Ishikawa (cell line): ENCODE results near the gene KRT71.
A peak's percentile ranks its signal among the peaks of the same experiment; 100 is the strongest.

Experiments used
- CEBPB ChIP-seq: IDR thresholded peaks from 2 replicates; pipeline ENCODE4 v1.6.1; 2012
- CREB1 ChIP-seq: IDR thresholded peaks from 2 replicates; pipeline ENCODE4 v1.6.1; 2012; ENCODE audit warnings: low read depth
- EGR1 ChIP-seq: IDR thresholded peaks from 2 replicates; pipeline ENCODE4 v1.6.1; 2012
- EP300 ChIP-seq: IDR thresholded peaks from 2 replicates; pipeline ENCODE4 v1.6.1; 2012; ENCODE audit warnings: borderline replicate concordance
- FOXM1 ChIP-seq: IDR thresholded peaks from 2 replicates; pipeline ENCODE4 v1.6.1; 2012; ENCODE audit warnings: low read depth, borderline replicate concordance
- NFIC ChIP-seq: IDR thresholded peaks from 2 replicates; pipeline ENCODE4 v1.6.1; 2012
- RAD21 ChIP-seq: IDR thresholded peaks from 2 replicates; pipeline ENCODE4 v1.6.1; 2012; ENCODE audit warnings: low read depth
- REST ChIP-seq: IDR thresholded peaks from 2 replicates; pipeline ENCODE4 v1.6.1; 2012; ENCODE audit warnings: low read depth, mild to moderate bottlenecking
- TAF1 ChIP-seq: IDR thresholded peaks from 2 replicates; pipeline ENCODE4 v1.6.1; 2012; ENCODE audit warnings: low read depth, mild to moderate bottlenecking
- TCF12 ChIP-seq: IDR thresholded peaks from 2 replicates; pipeline ENCODE4 v1.6.1; 2012; ENCODE audit warnings: low read depth
- TEAD4 ChIP-seq: IDR thresholded peaks from 2 replicates; pipeline ENCODE4 v1.6.1; 2012
- USF1 ChIP-seq: IDR thresholded peaks from 2 replicates; pipeline ENCODE4 v1.6.1; 2012
- YY1 ChIP-seq: IDR thresholded peaks from 2 replicates; pipeline ENCODE4 v1.6.1; 2012; ENCODE audit warnings: low read depth
- ZBTB7A ChIP-seq: IDR thresholded peaks from 2 replicates; pipeline ENCODE4 v1.6.1; 2012; ENCODE audit warnings: low read depth
- TF ChIP-seq, protein P1 (sequence below): IDR thresholded peaks from 2 replicates; pipeline ENCODE4 v1.6.1; 2012

Gene KRT71

GRCh38 chr12:52598966-52599365 is 46.0 kb upstream of the KRT71 start:
- TF ChIP-seq NFIC (no peak), ZBTB7A (no peak), RAD21 (no peak), EGR1 (no peak), FOXM1 (no peak), TCF12 (no peak), USF1 (no peak), YY1 (no peak), CEBPB (no peak), TEAD4 (no peak), EP300 (no peak), TAF1 (no peak), CREB1 (no peak)
- TF ChIP-seq, protein P1, sequence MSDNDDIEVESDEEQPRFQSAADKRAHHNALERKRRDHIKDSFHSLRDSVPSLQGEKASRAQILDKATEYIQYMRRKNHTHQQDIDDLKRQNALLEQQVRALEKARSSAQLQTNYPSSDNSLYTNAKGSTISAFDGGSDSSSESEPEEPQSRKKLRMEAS = no peak

DNA sequence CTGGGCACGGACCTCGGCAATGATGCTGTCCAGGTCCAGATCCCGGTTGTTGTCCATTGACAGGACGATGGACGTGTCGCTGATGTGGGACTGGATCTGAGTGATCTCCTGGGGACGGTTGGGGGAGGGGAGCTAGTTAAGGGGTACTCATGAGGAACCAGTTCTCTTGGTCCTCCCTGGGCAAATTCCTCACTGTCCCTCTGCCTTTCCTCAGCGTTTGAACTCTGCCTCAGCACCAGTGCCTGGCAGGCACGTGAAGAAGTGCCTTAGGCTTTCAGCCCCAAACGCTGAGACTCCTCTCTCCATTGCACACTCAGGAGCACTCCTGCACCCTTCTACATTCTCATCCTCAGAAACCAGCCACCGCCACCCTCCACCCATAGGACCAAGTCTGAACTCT is 38.6 kb upstream of the KRT71 start:
- TF ChIP-seq CREB1 (no peak), CEBPB (no peak), USF1 (no peak), RAD21 (no peak)
- TF ChIP-seq, protein P1 = no peak

- no peak for TF ChIP-seq ZBTB7A
Observed at GRCh38 chr12:52590021-52590420, 37.1 kb upstream of the KRT71 start.

DNA sequence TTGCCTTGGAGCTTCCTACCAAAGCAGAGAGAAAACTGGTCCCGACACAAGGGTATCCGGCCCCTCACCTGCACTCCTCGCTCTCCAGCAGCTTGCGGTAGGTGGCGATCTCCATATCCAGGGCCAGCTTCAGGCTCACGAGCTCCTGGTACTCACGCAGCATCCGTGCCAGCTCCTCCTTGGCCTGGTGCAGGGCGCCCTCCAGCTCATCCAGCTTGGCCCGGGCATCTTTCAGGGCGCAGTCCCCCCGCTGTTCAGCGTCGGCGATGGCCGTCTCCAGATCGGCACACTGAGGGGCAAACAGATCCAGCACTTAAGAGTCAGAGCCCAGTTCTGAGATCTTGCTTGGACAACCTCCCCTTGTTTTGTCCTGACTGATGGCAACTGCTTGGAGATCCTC is 34.6 kb upstream of the KRT71 start:
- TF ChIP-seq RAD21 = no peak
- TF ChIP-seq EP300 = no peak
- TF ChIP-seq EGR1 = no peak
- no peak for TF ChIP-seq TAF1
- TF ChIP-seq TEAD4 = no peak
- no peak for TF ChIP-seq YY1
- TF ChIP-seq FOXM1 = no peak
- TF ChIP-seq ZBTB7A = no peak
- no peak for TF ChIP-seq CREB1
- TF ChIP-seq USF1 = no peak
- no peak for TF ChIP-seq REST
- no peak for TF ChIP-seq TCF12
- no peak for TF ChIP-seq NFIC
- TF ChIP-seq CEBPB = no peak
- TF ChIP-seq, protein P1 = no peak

DNA sequence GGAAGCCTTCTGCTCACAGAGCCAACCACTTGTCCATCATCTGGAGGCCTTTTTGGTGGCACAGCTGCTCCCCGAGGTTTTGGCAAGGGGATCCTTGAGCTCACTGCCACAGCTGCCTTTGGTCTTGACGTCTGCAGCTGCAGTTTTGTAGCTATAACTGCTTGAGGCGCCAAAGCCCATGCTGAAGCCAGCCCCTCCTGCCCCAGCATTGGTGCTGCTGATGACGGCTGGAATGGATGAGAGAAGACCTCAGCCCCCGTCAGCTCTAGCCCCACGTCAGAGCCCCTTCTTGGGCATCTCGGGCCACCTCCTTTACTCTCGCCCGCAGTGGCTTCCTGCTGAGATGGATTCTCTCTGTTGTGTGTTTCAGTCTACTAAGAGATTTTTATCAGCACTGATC is 33.0 kb upstream of the KRT71 start:
- TF ChIP-seq EP300 = no peak
- TF ChIP-seq TEAD4 = no peak
- no peak for TF ChIP-seq TCF12
- no peak for TF ChIP-seq ZBTB7A
- TF ChIP-seq NFIC = no peak
- TF ChIP-seq TAF1 = no peak
- no peak for TF ChIP-seq EGR1
- TF ChIP-seq, protein P1 = no peak
- TF ChIP-seq RAD21 = peak; percentile 38

GRCh38 chr12:52585066-52585465 is 32.1 kb upstream of the KRT71 start:
- TF ChIP-seq NFIC (no peak), ZBTB7A (no peak), EP300 (no peak), TCF12 (no peak), EGR1 (no peak), TEAD4 (no peak), FOXM1 (no peak), USF1 (no peak), CREB1 (no peak), REST (no peak), YY1 (no peak)
- TF ChIP-seq, protein P1 = no peak
